ENCODE results near the gene MLKL. TPM values are rescaled to one million over a fixed set of nuclear protein-coding genes. Genes with fewer than 3 reads are reported as not detected.
A peak's percentile ranks its signal among the peaks of the same experiment; 100 is the strongest.

MLKL gene
- total and polyA plus RNA-seq, 2 experiments from 2014 or later = 10.4 to 13.6 TPM

- no peaks in the 10 kb centered on the region for H3K9me3 ChIP-seq (ENCODE audit: low read depth)
- DNase-seq = no peak
- no peak overlapping the region for H3K4me3 ChIP-seq
- no peaks in the 10 kb centered on the region for H4K20me1 ChIP-seq (ENCODE audit: insufficient read depth)
- in situ Hi-C loops (cut with MboI) = no loop called here
- H3K9ac ChIP-seq = no peak overlapping the region
- 71 to 75% methylated on average over 6 of the region's 6 CpGs for WGBS, 2 experiments (ENCODE audit: low coverage in 1 of 2, low lambda C conversion rate in 2 of 2, missing lambda C conversion rate in 2 of 2)
- no peaks in the 10 kb centered on the region for H3K79me2 ChIP-seq (ENCODE audit: insufficient read depth)
- H3F3A ChIP-seq (ENCODE audit: insufficient read depth) = no peaks in the 10 kb centered on the region
- TF ChIP-seq EZH2phosphoT487 (IDR thresholded peaks at IDR 0.05; ENCODE audit: insufficient read depth, low read depth) = no peak
- no peak for TF ChIP-seq EZH2 (IDR thresholded peaks at IDR 0.05; ENCODE audit: insufficient read depth, poor library complexity, severe bottlenecking)
- peaks cover 5% of the 10 kb centered on the region; the same call in 1 of the 2 replicates for H3K4me1 ChIP-seq (ENCODE audit: insufficient read depth)
- no peaks in the 10 kb centered on the region for H3K27me3 ChIP-seq (replicated peaks; ENCODE audit: insufficient read depth)
- no peak overlapping the region for H3K4me2 ChIP-seq (ENCODE audit: unreplicated experiment)
- no peaks in the 10 kb centered on the region for H3K36me3 ChIP-seq (ENCODE audit: low read depth)
- no peak overlapping the region for H2AFZ ChIP-seq
- no peaks in the 10 kb centered on the region for H3K9me2 ChIP-seq (ENCODE audit: insufficient read depth)
- H3K27ac ChIP-seq = no peak overlapping the region
Measured at GRCh38 chr16:74739275-74739674, 38.6 kb upstream of the MLKL start.

- no peak overlapping the region for H3K9ac ChIP-seq
- no peaks in the 10 kb centered on the region for H4K20me1 ChIP-seq (ENCODE audit: insufficient read depth)
- DNase-seq = no peak
- 78 to 83% methylated on average over 11 of the region's 11 CpGs for WGBS, 2 experiments (ENCODE audit: low coverage in 1 of 2, low lambda C conversion rate in 2 of 2, missing lambda C conversion rate in 2 of 2)
- no peaks in the 10 kb centered on the region for H3K36me3 ChIP-seq (ENCODE audit: low read depth)
- H3K79me2 ChIP-seq (ENCODE audit: insufficient read depth) = no peaks in the 10 kb centered on the region
- H3K9me2 ChIP-seq (ENCODE audit: insufficient read depth) = no peaks in the 10 kb centered on the region
- in situ Hi-C loops (cut with MboI) = no loop called here
- H3K27ac ChIP-seq = no peak overlapping the region
- H3K4me3 ChIP-seq = no peak overlapping the region
- no peak overlapping the region for H2AFZ ChIP-seq
- H3K9me3 ChIP-seq (ENCODE audit: low read depth) = no peaks in the 10 kb centered on the region
- TF ChIP-seq EZH2 (IDR thresholded peaks at IDR 0.05; ENCODE audit: insufficient read depth, poor library complexity, severe bottlenecking) (no peak), EZH2phosphoT487 (IDR thresholded peaks at IDR 0.05; ENCODE audit: insufficient read depth, low read depth) (no peak)
- no peak overlapping the region for H3K4me2 ChIP-seq (ENCODE audit: unreplicated experiment)
- no peaks in the 10 kb centered on the region for H3K27me3 ChIP-seq (replicated peaks; ENCODE audit: insufficient read depth)
- H3K4me1 ChIP-seq (ENCODE audit: insufficient read depth) = peaks cover under 1% of the 10 kb centered on the region; the same call in 1 of the 2 replicates
- H3F3A ChIP-seq (ENCODE audit: insufficient read depth) = no peaks in the 10 kb centered on the region
Measured at GRCh38 chr16:74738816-74739215, 38.2 kb upstream of the MLKL start.

- Histone ChIP-seq H3K27me3 (replicated peaks; ENCODE audit: insufficient read depth) (no peaks in the 10 kb centered on the region), H3K36me3 (ENCODE audit: low read depth) (no peaks in the 10 kb centered on the region), H3F3A (ENCODE audit: insufficient read depth) (no peaks in the 10 kb centered on the region), H3K9me2 (ENCODE audit: insufficient read depth) (no peaks in the 10 kb centered on the region), H3K9ac (no peak overlapping the region), H3K4me3 (no peak overlapping the region), H2AFZ (no peak overlapping the region), H4K20me1 (ENCODE audit: insufficient read depth) (no peaks in the 10 kb centered on the region), H3K4me2 (ENCODE audit: unreplicated experiment) (no peak overlapping the region), H3K4me1 (ENCODE audit: insufficient read depth) (no peaks in the 10 kb centered on the region; the same call in 1 of the 2 replicates), H3K9me3 (ENCODE audit: low read depth) (no peaks in the 10 kb centered on the region), H3K79me2 (ENCODE audit: insufficient read depth) (no peaks in the 10 kb centered on the region), H3K27ac (no peak overlapping the region)
- WGBS, 2 experiments (ENCODE audit: low coverage in 1 of 2, low lambda C conversion rate in 2 of 2, missing lambda C conversion rate in 2 of 2) = 31 to 65% methylated on average over 6 to 10 of the region's 10 CpGs
- TF ChIP-seq EZH2phosphoT487 (IDR thresholded peaks at IDR 0.05; ENCODE audit: insufficient read depth, low read depth) = no peak
- TF ChIP-seq EZH2 (IDR thresholded peaks at IDR 0.05; ENCODE audit: insufficient read depth, poor library complexity, severe bottlenecking) = no peak
- peak; percentile 19 for DNase-seq
- in situ Hi-C loops (cut with MboI) = no loop called here
Measured at GRCh38 chr16:74738113-74738541, 37.5 kb upstream of the MLKL start.

GRCh38 chr16:74737521-74737920 is 36.9 kb upstream of the MLKL start:
- Histone ChIP-seq H3K79me2 (ENCODE audit: insufficient read depth) (no peaks in the 10 kb centered on the region), H3K4me2 (ENCODE audit: unreplicated experiment) (no peak overlapping the region), H3K9me3 (ENCODE audit: low read depth) (no peaks in the 10 kb centered on the region), H2AFZ (no peak overlapping the region), H3K9me2 (ENCODE audit: insufficient read depth) (no peaks in the 10 kb centered on the region), H3K27me3 (replicated peaks; ENCODE audit: insufficient read depth) (no peaks in the 10 kb centered on the region), H3K9ac (no peak overlapping the region), H3K4me3 (no peak overlapping the region), H3F3A (ENCODE audit: insufficient read depth) (no peaks in the 10 kb centered on the region), H3K27ac (no peak overlapping the region), H4K20me1 (ENCODE audit: insufficient read depth) (no peaks in the 10 kb centered on the region), H3K4me1 (ENCODE audit: insufficient read depth) (no peaks in the 10 kb centered on the region; the same call in 1 of the 2 replicates), H3K36me3 (ENCODE audit: low read depth) (no peaks in the 10 kb centered on the region)
- WGBS, 2 experiments (ENCODE audit: low coverage in 1 of 2, low lambda C conversion rate in 2 of 2, missing lambda C conversion rate in 2 of 2) = 59 to 67% methylated on average over 6 of the region's 6 CpGs
- in situ Hi-C loops (cut with MboI) = no loop called here
- DNase-seq = no peak
- TF ChIP-seq EZH2 (IDR thresholded peaks at IDR 0.05; ENCODE audit: insufficient read depth, poor library complexity, severe bottlenecking) (no peak), EZH2phosphoT487 (IDR thresholded peaks at IDR 0.05; ENCODE audit: insufficient read depth, low read depth) (no peak)

Data from GM23248 (cell line).